H9 (cell line): ENCODE results near the gene RILPL1. TPM values are rescaled to one million over a fixed set of nuclear protein-coding genes. Genes with fewer than 3 reads are reported as not detected.

Experiments used
- DNase-seq: peaks from one replicate; pipeline ENCODE4 v3.0.0-alpha.2; 2017
- H2AFZ ChIP-seq: one replicate; pipeline ENCODE4 v1.6.1; 2013; ENCODE audit warnings: mild to moderate bottlenecking, low read length, control low read depth, moderate library complexity
- H2AK5ac ChIP-seq: 2 replicates; pipeline ENCODE4 v1.6.1; 2013; ENCODE audit warnings: low read length, control low read depth, mixed read lengths; ENCODE audit not compliant: insufficient read length
- H2BK120ac ChIP-seq: one replicate; pipeline ENCODE4 v1.6.1; 2013; ENCODE audit warnings: low read depth, mild to moderate bottlenecking, low read length, control low read depth, inconsistent platforms; ENCODE audit not compliant: poor library complexity, severe bottlenecking
- H2BK12ac ChIP-seq: 2 replicates; pipeline ENCODE4 v1.6.1; 2013; ENCODE audit warnings: low read length, control low read depth, mixed read lengths, low read depth; ENCODE audit not compliant: insufficient read length
- H2BK15ac ChIP-seq: 2 replicates; pipeline ENCODE4 v1.6.1; 2013; ENCODE audit warnings: low read depth, low read length, control low read depth
- H2BK20ac ChIP-seq: one replicate; pipeline ENCODE4 v1.6.1; 2013; ENCODE audit warnings: low read depth, mild to moderate bottlenecking, low read length, control low read depth, inconsistent platforms; ENCODE audit not compliant: poor library complexity, severe bottlenecking
- H2BK5ac ChIP-seq: 2 replicates; pipeline ENCODE4 v1.6.1; 2013; ENCODE audit warnings: low read length, control low read depth, mixed read lengths; ENCODE audit not compliant: insufficient read length
- H3K14ac ChIP-seq: 2 replicates; pipeline ENCODE4 v1.6.1; 2013; ENCODE audit warnings: low read length, control low read depth; ENCODE audit not compliant: insufficient read depth
- H3K18ac ChIP-seq: 2 replicates; pipeline ENCODE4 v1.6.1; 2013; ENCODE audit warnings: low read depth, mild to moderate bottlenecking, mixed read lengths, low read length, control low read depth; ENCODE audit not compliant: insufficient read length
- H3K23ac ChIP-seq: 2 replicates; pipeline ENCODE4 v1.6.1; 2013; ENCODE audit warnings: low read length, control low read depth, mixed read lengths, low read depth; ENCODE audit not compliant: insufficient read length
- H3K23me2 ChIP-seq: 2 replicates; pipeline ENCODE4 v1.6.1; 2013; ENCODE audit warnings: low read depth, mild to moderate bottlenecking, mixed read lengths, low read length, control low read depth; ENCODE audit not compliant: insufficient read length, poor library complexity, severe bottlenecking
- H3K27ac ChIP-seq: 2 replicates; pipeline ENCODE4 v1.5.1; 2013; ENCODE audit warnings: low read length, control low read depth, mixed read lengths, low read depth; ENCODE audit not compliant: insufficient read length
- H3K27me3 ChIP-seq: 2 replicates; pipeline ENCODE4 v1.6.1; 2013; ENCODE audit warnings: low read length, control low read depth, inconsistent platforms; ENCODE audit not compliant: insufficient read depth
- H3K4ac ChIP-seq: 2 replicates; pipeline ENCODE4 v1.6.1; 2013; ENCODE audit warnings: low read depth, mild to moderate bottlenecking, control low read depth, inconsistent platforms, low read length, moderate library complexity
- H3K4me1 ChIP-seq: 2 replicates; pipeline ENCODE4 v1.6.1; 2013; ENCODE audit warnings: low read length, control low read depth, inconsistent platforms; ENCODE audit not compliant: insufficient read depth
- H3K4me2 ChIP-seq: 2 replicates; pipeline ENCODE4 v1.6.1; 2013; ENCODE audit warnings: low read length, control low read depth, mixed read lengths; ENCODE audit not compliant: insufficient read length, insufficient read depth
- H3K56ac ChIP-seq: 2 replicates; pipeline ENCODE4 v1.6.1; 2013; ENCODE audit warnings: low read depth, mild to moderate bottlenecking, mixed read lengths, low read length, control low read depth; ENCODE audit not compliant: insufficient read length
- H3K79me1 ChIP-seq: 2 replicates; pipeline ENCODE4 v1.6.1; 2013; ENCODE audit warnings: low read depth, mild to moderate bottlenecking, moderate library complexity, low read length, control low read depth, inconsistent platforms; ENCODE audit not compliant: insufficient read depth, poor library complexity, severe bottlenecking
- H3K79me2 ChIP-seq: 2 replicates; pipeline ENCODE4 v1.6.1; 2013; ENCODE audit warnings: low read length, control low read depth, inconsistent platforms; ENCODE audit not compliant: insufficient read depth
- H3K9ac ChIP-seq: 2 replicates; pipeline ENCODE4 v1.6.1; 2013; ENCODE audit warnings: low read length, control low read depth, mixed read lengths; ENCODE audit not compliant: insufficient read length; ENCODE audit errors: extremely low read depth
- H3K9me3 ChIP-seq: one replicate; pipeline ENCODE4 v1.6.1; 2013; ENCODE audit warnings: low read depth, low read length, inconsistent platforms; ENCODE audit not compliant: control insufficient read depth
- H3T11ph ChIP-seq: one replicate; pipeline ENCODE4 v1.6.1; 2013; ENCODE audit warnings: mild to moderate bottlenecking, low read length, control low read depth, inconsistent platforms
- H4K20me1 ChIP-seq: one replicate; pipeline ENCODE4 v1.6.1; 2013; ENCODE audit not compliant: control insufficient read depth, insufficient read length, insufficient read depth
- H4K5ac ChIP-seq: 2 replicates; pipeline ENCODE4 v1.6.1; 2013; ENCODE audit warnings: low read depth, mild to moderate bottlenecking, mixed read lengths, low read length, control low read depth; ENCODE audit not compliant: insufficient read length
- H4K8ac ChIP-seq: replicated peaks from 2 replicates; pipeline ENCODE4 v1.6.1; 2013; ENCODE audit warnings: low read length, control low read depth, mixed read lengths, low read depth; ENCODE audit not compliant: insufficient read length
- H4K91ac ChIP-seq: 2 replicates; pipeline ENCODE4 v1.6.1; 2013; ENCODE audit warnings: low read depth, mild to moderate bottlenecking, moderate library complexity, mixed read lengths, low read length, control low read depth; ENCODE audit not compliant: insufficient read length
- H3K27ac Mint-ChIP-seq, 3 experiments: 2 replicates in 2 of 3; 3 replicates in 1 of 3; pipeline ENCODE4 v1.8.0; 2020 to 2021; ENCODE audit warnings: mixed read lengths in 3 of 3, mild to moderate bottlenecking in 1 of 3, moderate library complexity in 1 of 3
- H3K27me3 Mint-ChIP-seq: 2 replicates; pipeline ENCODE4 v1.8.0; 2021; ENCODE audit warnings: low read depth, mild to moderate bottlenecking, moderate library complexity, mixed read lengths
- H3K36me3 Mint-ChIP-seq, 3 experiments: 2 replicates in 2 of 3; 3 replicates in 1 of 3; pipeline ENCODE4 v1.8.0; 2020 to 2021; ENCODE audit warnings: low read depth in 3 of 3, mixed read lengths in 3 of 3; ENCODE audit not compliant: insufficient read depth in 1 of 3
- H3K4me1 Mint-ChIP-seq, 2 experiments: 2 replicates each; pipeline ENCODE4 v1.8.0; 2020; ENCODE audit warnings: mixed read lengths in 2 of 2
- H3K4me3 Mint-ChIP-seq, 2 experiments: 2 replicates in 1 of 2; 3 replicates in 1 of 2; pipeline ENCODE4 v1.8.0; 2020 to 2021; ENCODE audit warnings: mild to moderate bottlenecking in 2 of 2, mixed read lengths in 2 of 2, moderate library complexity in 1 of 2
- H3K9me3 Mint-ChIP-seq, 2 experiments: 2 replicates in 1 of 2; 3 replicates in 1 of 2; pipeline ENCODE4 v1.8.0; 2020; ENCODE audit warnings: mild to moderate bottlenecking in 2 of 2, mixed read lengths in 2 of 2, moderate library complexity in 1 of 2
- CTCF ChIP-seq: fragments of 200-600 bp; sonication (generic); conservative IDR thresholded peaks from 3 replicates; pipeline ENCODE4 v1.8.0; 2021; ENCODE audit warnings: antibody characterized with exemption, mild to moderate bottlenecking
- WGBS: extraction: QIAGEN DNeasy Blood & Tissue Kit; methylation state at CpG from one replicate; pipeline ENCODE4 v1.1.7; 2013; ENCODE audit warnings: missing lambda C conversion rate, low lambda C conversion rate, mixed read lengths; ENCODE audit not compliant: insufficient read length; ENCODE audit errors: extremely low coverage; 5-methylcytosine and 5-hydroxymethylcytosine counted together
- total RNA-seq: library from RNA; stranded (reverse); gene quantifications from 2 replicates; pipeline ENCODE4 v1.2.1, GENCODE V29; 2021

Gene RILPL1
- total RNA-seq, 1 experiment from 2014 or later, result 8.1 TPM

GRCh38 chr12:123506059-123506842 lies 27.3 kb downstream of the RILPL1 start:
- no peaks in the 10 kb centered on the region; the same call in 1 of the 2 replicates for H3K27me3 Mint-ChIP-seq
- Histone ChIP-seq H4K91ac (no peak overlapping the region), H3K4me1 (no peaks in the 10 kb centered on the region), H3K14ac (no peak overlapping the region), H3K79me1 (no peaks in the 10 kb centered on the region), H2BK15ac (no peak overlapping the region), H3K23me2 (no peaks in the 10 kb centered on the region), H2BK5ac (no peak overlapping the region), H3T11ph (no peak overlapping the region), H3K4ac (no peak overlapping the region), H4K5ac (no peak overlapping the region), H2BK12ac (no peak overlapping the region), H4K8ac (no peak overlapping the region), H4K20me1 (no peaks in the 10 kb centered on the region), H3K27ac (no peak overlapping the region), H3K27me3 (no peaks in the 10 kb centered on the region), H3K23ac (no peak overlapping the region), H3K79me2 (no peaks in the 10 kb centered on the region), H2AFZ (no peak overlapping the region), H3K9ac (no peak overlapping the region), H2AK5ac (no peak overlapping the region), H3K9me3 (no peaks in the 10 kb centered on the region), H3K4me2 (no peak overlapping the region), H3K56ac (no peak overlapping the region), H2BK120ac (no peak overlapping the region), H3K18ac (no peak overlapping the region), H2BK20ac (no peak overlapping the region)
- no CpG with 5 or more reads among the region's 17 CpGs for WGBS
- no peak overlapping the region for H3K27ac Mint-ChIP-seq
- no peak overlapping the region for H3K4me3 Mint-ChIP-seq
- H3K4me1 Mint-ChIP-seq, result no peaks in the 10 kb centered on the region
- H3K36me3 Mint-ChIP-seq, result peaks cover 0 to 6% (median 4%) of the 10 kb centered on the region in 3 experiments; a peak in 3 of 7 replicates
- TF ChIP-seq CTCF, result no peak
- no peak for DNase-seq
- H3K9me3 Mint-ChIP-seq, result no peaks in the 10 kb centered on the region; a peak in 1 of 5 replicates
